ENCODE measurements around the gene SFN. TPM values are rescaled to one million over a fixed set of nuclear protein-coding genes. Genes with fewer than 3 reads are reported as not detected.
A peak's percentile ranks its signal among the peaks of the same experiment; 100 is the strongest.
"Not testable (repeated sequence)": the region's sequence is repeated elsewhere in the genome, so short reads cannot be mapped to it uniquely, and the experiment has no call there.

Gene SFN
- total RNA-seq, 1 donor from 2014 or later, result 83.8 TPM

- Histone ChIP-seq H3K27me3 (no peaks in the 10 kb centered on the region), H3K36me3 (peaks cover 57% of the 10 kb centered on the region), H3K27ac (no peak overlapping the region), H3K4me1 (no peaks in the 10 kb centered on the region), H3K4me3 (no peak overlapping the region), H3K9me3 (no peaks in the 10 kb centered on the region)
- TF ChIP-seq CTCF (IDR thresholded peaks at IDR 0.05), result no peak
- DNase-seq (no peak), ATAC-seq (peak; percentile 41)
- intact Hi-C loops (cut with DNase I), result no loop called here
Observed at GRCh38 chr1:26838474-26839338, 24.2 kb upstream of the SFN start.

- Histone ChIP-seq H3K36me3 (peaks cover 57% of the 10 kb centered on the region), H3K4me1 (no peaks in the 10 kb centered on the region), H3K27me3 (no peaks in the 10 kb centered on the region), H3K9me3 (no peaks in the 10 kb centered on the region), H3K27ac (no peak overlapping the region), H3K4me3 (no peak overlapping the region)
- no peak for ATAC-seq
- no peak for TF ChIP-seq CTCF (IDR thresholded peaks at IDR 0.05)
- intact Hi-C loops (cut with DNase I), result no loop called here
- no peak for DNase-seq
Observed at GRCh38 chr1:26839339-26839722, 23.6 kb upstream of the SFN start.

GRCh38 chr1:26839779-26840178 lies 23.2 kb upstream of the SFN start:
- ATAC-seq (no peak), DNase-seq (no peak)
- no peak for TF ChIP-seq CTCF (IDR thresholded peaks at IDR 0.05)
- no peak overlapping the region for H3K27ac ChIP-seq
- H3K4me1 ChIP-seq, result no peaks in the 10 kb centered on the region
- H3K9me3 ChIP-seq, result no peaks in the 10 kb centered on the region
- no peak overlapping the region for H3K4me3 ChIP-seq
- intact Hi-C loops (cut with DNase I), result no loop called here
- peaks cover 55% of the 10 kb centered on the region for H3K36me3 ChIP-seq
- H3K27me3 ChIP-seq, result no peaks in the 10 kb centered on the region

GRCh38 chr1:26844424-26845196 lies 18.3 kb upstream of the SFN start:
- DNase-seq, result no peak
- no peak overlapping the region for H3K27ac ChIP-seq
- no peak for ATAC-seq
- H3K4me1 ChIP-seq, result peaks cover 9% of the 10 kb centered on the region
- no peaks in the 10 kb centered on the region for H3K9me3 ChIP-seq
- no peak for TF ChIP-seq CTCF (IDR thresholded peaks at IDR 0.05)
- H3K4me3 ChIP-seq, result no peak overlapping the region
- H3K36me3 ChIP-seq, result peaks cover 60% of the 10 kb centered on the region
- H3K27me3 ChIP-seq, result no peaks in the 10 kb centered on the region
- intact Hi-C loops (cut with DNase I), result no loop called here

GRCh38 chr1:26847826-26848225 lies 15.1 kb upstream of the SFN start:
- H3K4me3 ChIP-seq; ATAC-seq; H3K27ac ChIP-seq; H3K9me3 ChIP-seq; DNase-seq; intact Hi-C loops (cut with DNase I); H3K4me1 ChIP-seq; H3K27me3 ChIP-seq: not testable (repeated sequence)
- H3K36me3 ChIP-seq, result peaks cover 77% of the 10 kb centered on the region

DNA sequence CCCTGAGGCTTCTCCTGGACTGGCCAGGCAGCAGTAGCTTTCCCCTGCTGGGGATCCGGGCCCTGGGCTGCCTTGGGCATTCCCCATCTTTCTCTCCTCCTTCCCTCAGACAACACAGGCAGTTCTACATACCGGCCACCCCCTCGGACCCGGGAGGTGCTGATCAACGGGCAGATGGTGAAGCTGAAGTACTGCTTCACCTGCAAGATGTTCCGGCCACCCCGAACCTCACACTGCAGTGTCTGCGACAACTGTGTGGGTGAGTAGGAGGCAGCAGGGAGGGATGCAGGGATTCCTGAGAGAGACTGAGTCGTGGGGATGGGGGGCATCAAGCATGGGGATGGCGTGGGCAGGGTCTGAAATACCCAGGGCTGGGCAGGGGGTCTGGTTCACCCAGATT lies 14.4 kb upstream of the SFN start:
- ATAC-seq (no peak), DNase-seq (no peak)
- Histone ChIP-seq H3K27ac (peak overlapping the region; percentile 42), H3K9me3 (no peaks in the 10 kb centered on the region), H3K27me3 (no peaks in the 10 kb centered on the region), H3K4me3 (no peak overlapping the region), H3K36me3 (peaks cover 76% of the 10 kb centered on the region), H3K4me1 (peaks cover 9% of the 10 kb centered on the region)
- intact Hi-C loops (cut with DNase I), result no loop called here
- TF ChIP-seq CTCF (IDR thresholded peaks at IDR 0.05), result no peak

All from upper lobe of right lung (tissue), 1 donor.